GM23338 (cell line): Measurements from ENCODE around the gene UNC5B. TPM values are rescaled to one million over a fixed set of nuclear protein-coding genes. Genes with fewer than 3 reads are reported as not detected.

Experiments
- ATAC-seq: fragments of 200-7000 bp; cut with Tn5 transposase; 3 replicates; pipeline ENCODE4 v1.9.1; 2020
- DNase-seq: peaks from one replicate; pipeline ENCODE4 v3.0.0-alpha.2; 2015; ENCODE audit warnings: low spot score
- H2AFZ ChIP-seq: fragments of 200-600 bp; sonication (generic); 2 replicates; pipeline ENCODE4 v1.8.0; 2016; ENCODE audit warnings: antibody characterized with exemption, mild to moderate bottlenecking, moderate library complexity
- H3F3A ChIP-seq: fragments of 200-600 bp; sonication (generic); replicated peaks from 2 replicates; pipeline ENCODE4 v1.8.0; 2017; ENCODE audit warnings: antibody characterized with exemption, mixed run types, low read depth
- H3K27ac ChIP-seq: fragments of 200-600 bp; sonication (generic); 2 replicates; pipeline ENCODE4 v1.6.1; 2016; ENCODE audit warnings: low read depth
- H3K27me3 ChIP-seq: fragments of 200-600 bp; sonication (generic); 2 replicates; pipeline ENCODE4 v1.8.0; 2016; ENCODE audit warnings: mild to moderate bottlenecking, mixed run types, moderate library complexity; ENCODE audit not compliant: insufficient read depth
- H3K36me3 ChIP-seq: fragments of 200-600 bp; sonication (generic); 2 replicates; pipeline ENCODE4 v1.8.0; 2016; ENCODE audit warnings: mild to moderate bottlenecking; ENCODE audit not compliant: insufficient read depth
- H3K4me1 ChIP-seq: fragments of 200-600 bp; sonication (generic); 2 replicates; pipeline ENCODE4 v1.8.0; 2016; ENCODE audit warnings: mild to moderate bottlenecking, moderate library complexity; ENCODE audit not compliant: insufficient read depth
- H3K4me2 ChIP-seq: fragments of 200-600 bp; sonication (generic); 2 replicates; pipeline ENCODE4 v1.7.1; 2017; ENCODE audit warnings: mixed run types
- H3K4me3 ChIP-seq: fragments of 200-600 bp; sonication (generic); 2 replicates; pipeline ENCODE4 v1.6.1; 2016; ENCODE audit warnings: mixed run types
- H3K79me2 ChIP-seq: fragments of 200-600 bp; sonication (generic); replicated peaks from 2 replicates; pipeline ENCODE4 v1.8.0; 2017; ENCODE audit warnings: mild to moderate bottlenecking; ENCODE audit not compliant: insufficient read depth
- H3K9me2 ChIP-seq: fragments of 200-600 bp; sonication (generic); 2 replicates; pipeline ENCODE4 v1.8.0; 2017; ENCODE audit not compliant: insufficient read depth
- H4K20me1 ChIP-seq: fragments of 200-600 bp; sonication (generic); replicated peaks from 2 replicates; pipeline ENCODE4 v1.8.0; 2017; ENCODE audit warnings: mild to moderate bottlenecking; ENCODE audit not compliant: insufficient read depth
- H3K27ac Mint-ChIP-seq: 2 replicates; pipeline ENCODE4 v1.8.0; 2020; ENCODE audit warnings: inconsistent platforms, mild to moderate bottlenecking, moderate library complexity, mixed read lengths
- H3K27me3 Mint-ChIP-seq: 3 replicates; pipeline ENCODE4 v1.8.0; 2022; ENCODE audit warnings: low read depth, mild to moderate bottlenecking, moderate library complexity, mixed read lengths, inconsistent platforms; ENCODE audit not compliant: insufficient read depth, poor library complexity
- H3K36me3 Mint-ChIP-seq: 3 replicates; pipeline ENCODE4 v1.8.0; 2021; ENCODE audit warnings: low read depth, mild to moderate bottlenecking, inconsistent platforms, moderate library complexity, mixed read lengths
- H3K4me1 Mint-ChIP-seq: 3 replicates; pipeline ENCODE4 v1.8.0; 2020; ENCODE audit warnings: mild to moderate bottlenecking, inconsistent platforms, mixed read lengths
- H3K4me3 Mint-ChIP-seq: 3 replicates; pipeline ENCODE4 v1.8.0; 2021; ENCODE audit warnings: moderate library complexity, mild to moderate bottlenecking, inconsistent platforms, mixed read lengths
- H3K9me3 Mint-ChIP-seq: 3 replicates; pipeline ENCODE4 v1.8.0; 2020; ENCODE audit warnings: moderate library complexity, mild to moderate bottlenecking, inconsistent platforms, mixed read lengths
- CREB1 ChIP-seq: fragments of 250-450 bp; sonication (Bioruptor Pico); IDR thresholded peaks from 2 replicates; pipeline ENCODE4 v1.5.0; 2020; ENCODE audit warnings: low read depth, mild to moderate bottlenecking, moderate library complexity
- EZH2 ChIP-seq: fragments of 200-600 bp; sonication (generic); IDR thresholded peaks from one replicate; pipeline ENCODE4 v1.8.0; 2017; ENCODE audit warnings: antibody characterized with exemption, mild to moderate bottlenecking, low read depth; ENCODE audit not compliant: unreplicated experiment
- EZH2phosphoT487 ChIP-seq: fragments of 200-600 bp; sonication (generic); IDR thresholded peaks from one replicate; pipeline ENCODE4 v1.8.1; 2018; ENCODE audit warnings: antibody characterized with exemption; ENCODE audit not compliant: unreplicated experiment
- JUNB ChIP-seq: IDR thresholded peaks from one replicate; pipeline ENCODE4 v1.6.1; 2016; ENCODE audit warnings: antibody characterized with exemption; ENCODE audit not compliant: unreplicated experiment
- NANOG ChIP-seq: IDR thresholded peaks from 2 replicates; pipeline ENCODE4 v1.6.1; 2016; ENCODE audit warnings: antibody characterized with exemption, borderline replicate concordance
- POLR2AphosphoS5 ChIP-seq: IDR thresholded peaks from 2 replicates; pipeline ENCODE4 v1.6.1; 2016; ENCODE audit warnings: antibody characterized with exemption, low read depth
- STAT1 ChIP-seq: IDR thresholded peaks from one replicate; pipeline ENCODE4 v1.6.1; 2016; ENCODE audit warnings: antibody characterized with exemption; ENCODE audit not compliant: unreplicated experiment
- ZNF114 ChIP-seq: fragments of 250-450 bp; sonication (Bioruptor Pico); IDR thresholded peaks from 2 replicates; pipeline ENCODE4 v1.5.0; 2020; ENCODE audit warnings: mild to moderate bottlenecking, moderate library complexity
- ZNF331 ChIP-seq: fragments of 250-450 bp; sonication (Bioruptor Pico); IDR thresholded peaks from 2 replicates; pipeline ENCODE4 v1.5.0; 2020; ENCODE audit warnings: low read depth, mild to moderate bottlenecking, moderate library complexity
- polyA plus RNA-seq: library from polyadenylated mRNA; unstranded; fragments of >200 nt; fragmentation: Nextera tagmentation; extraction: Ambion mirVana; gene quantifications from 2 replicates; pipeline ENCODE4 v1.2.1, GENCODE V29; 2016
- total RNA-seq: library from RNA; depleted of rRNA; stranded (reverse); fragments of >200 nt; shearing (Covaris generic); gene quantifications from 2 replicates; pipeline ENCODE4 v1.2.3, GENCODE V29; 2014
- TF ChIP-seq, protein P1 (sequence below), 2 experiments: fragments of 200-600 bp in 1 of 2; sonication (generic) in 1 of 2; conservative IDR thresholded peaks; 2 replicates each; pipeline versions ENCODE4 v1.5.1 to v1.6.1; 2016 to 2017; ENCODE audit warnings: antibody characterized with exemption in 2 of 2, low read depth in 2 of 2, mild to moderate bottlenecking in 2 of 2, moderate library complexity in 1 of 2
- TF ChIP-seq, protein P2 (sequence below): IDR thresholded peaks from 2 replicates; pipeline ENCODE4 v1.6.1; 2016; ENCODE audit warnings: antibody characterized with exemption
- TF ChIP-seq, protein P3 (sequence below): IDR thresholded peaks from one replicate; pipeline ENCODE4 v1.6.1; 2018; ENCODE audit warnings: antibody characterized with exemption; ENCODE audit not compliant: unreplicated experiment

Gene UNC5B
- total and polyA plus RNA-seq, 2 experiments from 2014 or later = 8.0 to 31.2 TPM

DNA sequence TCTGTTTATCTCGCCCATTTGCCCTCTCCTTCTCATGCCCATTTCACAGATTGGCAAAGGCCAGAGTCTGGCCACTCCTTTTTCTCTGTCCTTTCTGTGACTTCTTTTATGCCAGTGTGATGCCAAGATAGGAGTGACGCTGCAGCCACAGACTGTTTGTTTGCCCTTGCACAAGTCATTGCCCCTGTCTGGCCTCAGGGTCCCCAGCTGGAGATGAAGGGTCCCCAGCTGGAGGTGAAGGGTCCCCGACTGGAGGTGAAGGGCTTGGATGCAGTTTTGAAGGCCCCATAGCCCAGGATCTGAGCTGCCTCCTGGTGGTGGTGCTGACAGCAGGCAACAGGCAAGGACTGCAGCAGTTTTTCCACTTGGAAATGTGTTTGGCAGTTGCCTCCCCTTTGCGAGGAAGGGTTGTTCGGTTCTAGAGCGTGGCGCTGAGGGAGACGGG lies 55.9 kb downstream of the UNC5B start:
- Histone ChIP-seq H3F3A (peaks cover 7% of the 10 kb centered on the region), H2AFZ (no peak overlapping the region), H3K36me3 (no peaks in the 10 kb centered on the region), H3K27me3 (no peaks in the 10 kb centered on the region), H3K4me2 (peak overlapping the region; percentile 68; the same call in 1 of the 2 replicates), H3K9me2 (no peaks in the 10 kb centered on the region), H4K20me1 (no peaks in the 10 kb centered on the region), H3K4me1 (peaks cover 52% of the 10 kb centered on the region), H3K4me3 (no peak overlapping the region), H3K79me2 (peaks cover 42% of the 10 kb centered on the region), H3K27ac (peak overlapping the region; percentile 96)
- H3K27me3 Mint-ChIP-seq = peaks cover 21% of the 10 kb centered on the region
- H3K36me3 Mint-ChIP-seq = no peaks in the 10 kb centered on the region
- DNase-seq (peak; percentile 64), ATAC-seq (peak; percentile 10)
- peak overlapping the region; percentile 47; the same call in 2 of the 3 replicates for H3K4me3 Mint-ChIP-seq
- TF ChIP-seq, protein P1, sequence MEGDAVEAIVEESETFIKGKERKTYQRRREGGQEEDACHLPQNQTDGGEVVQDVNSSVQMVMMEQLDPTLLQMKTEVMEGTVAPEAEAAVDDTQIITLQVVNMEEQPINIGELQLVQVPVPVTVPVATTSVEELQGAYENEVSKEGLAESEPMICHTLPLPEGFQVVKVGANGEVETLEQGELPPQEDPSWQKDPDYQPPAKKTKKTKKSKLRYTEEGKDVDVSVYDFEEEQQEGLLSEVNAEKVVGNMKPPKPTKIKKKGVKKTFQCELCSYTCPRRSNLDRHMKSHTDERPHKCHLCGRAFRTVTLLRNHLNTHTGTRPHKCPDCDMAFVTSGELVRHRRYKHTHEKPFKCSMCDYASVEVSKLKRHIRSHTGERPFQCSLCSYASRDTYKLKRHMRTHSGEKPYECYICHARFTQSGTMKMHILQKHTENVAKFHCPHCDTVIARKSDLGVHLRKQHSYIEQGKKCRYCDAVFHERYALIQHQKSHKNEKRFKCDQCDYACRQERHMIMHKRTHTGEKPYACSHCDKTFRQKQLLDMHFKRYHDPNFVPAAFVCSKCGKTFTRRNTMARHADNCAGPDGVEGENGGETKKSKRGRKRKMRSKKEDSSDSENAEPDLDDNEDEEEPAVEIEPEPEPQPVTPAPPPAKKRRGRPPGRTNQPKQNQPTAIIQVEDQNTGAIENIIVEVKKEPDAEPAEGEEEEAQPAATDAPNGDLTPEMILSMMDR (conservative IDR thresholded peaks at IDR 0.05; ENCODE audit: low read depth in 2 of 2) = peak; percentile 56 to 77
- TF ChIP-seq CREB1 (CRISPR knock-in tag) (no peak), ZNF331 (CRISPR knock-in tag) (no peak), JUNB (no peak), NANOG (no peak), EZH2phosphoT487 (no peak), EZH2 (no peak)
- no peaks in the 10 kb centered on the region; the same call in 2 of the 3 replicates for H3K9me3 Mint-ChIP-seq
- peak overlapping the region; percentile 90 for H3K27ac Mint-ChIP-seq
- H3K4me1 Mint-ChIP-seq = peaks cover 81% of the 10 kb centered on the region

DNA sequence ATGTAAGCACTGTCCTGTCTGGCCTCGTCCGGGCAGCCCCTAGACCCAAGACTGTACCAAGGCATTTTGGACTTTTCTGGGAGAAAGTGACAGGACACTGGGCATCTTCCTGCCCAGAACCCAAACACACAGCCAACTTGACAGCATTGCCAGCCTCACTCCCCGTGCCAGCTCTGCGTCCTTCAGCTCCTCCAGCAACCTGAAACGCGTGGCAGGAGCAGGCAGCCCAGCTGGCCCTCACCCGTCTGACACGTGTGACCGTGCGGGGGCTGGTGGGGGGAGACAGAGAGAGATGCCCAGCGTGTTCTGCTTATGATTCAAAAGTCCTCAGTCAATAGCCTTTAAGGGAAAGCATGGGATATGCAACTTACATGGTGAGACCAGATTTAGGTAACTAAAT lies 56.4 kb downstream of the UNC5B start:
- no peak for DNase-seq
- Mint-ChIP-seq H3K4me1 (peaks cover 76% of the 10 kb centered on the region), H3K27ac (peak overlapping the region; percentile 90), H3K36me3 (no peaks in the 10 kb centered on the region), H3K9me3 (no peaks in the 10 kb centered on the region; the same call in 2 of the 3 replicates), H3K4me3 (no peak overlapping the region; the same call in 2 of the 3 replicates), H3K27me3 (peaks cover 20% of the 10 kb centered on the region)
- Histone ChIP-seq H3K27me3 (no peaks in the 10 kb centered on the region), H3K9me2 (no peaks in the 10 kb centered on the region), H3K27ac (peak overlapping the region; percentile 96), H3K36me3 (no peaks in the 10 kb centered on the region), H2AFZ (no peak overlapping the region), H3K79me2 (peaks cover 44% of the 10 kb centered on the region), H3K4me3 (no peak overlapping the region), H3K4me2 (peak overlapping the region; percentile 68), H3K4me1 (peaks cover 47% of the 10 kb centered on the region), H4K20me1 (no peaks in the 10 kb centered on the region), H3F3A (peaks cover 7% of the 10 kb centered on the region)
- ATAC-seq = no peak
- no peak for TF ChIP-seq EZH2
- TF ChIP-seq POLR2AphosphoS5 = no peak
- TF ChIP-seq ZNF114 (CRISPR knock-in tag) = no peak
- TF ChIP-seq, protein P2, sequence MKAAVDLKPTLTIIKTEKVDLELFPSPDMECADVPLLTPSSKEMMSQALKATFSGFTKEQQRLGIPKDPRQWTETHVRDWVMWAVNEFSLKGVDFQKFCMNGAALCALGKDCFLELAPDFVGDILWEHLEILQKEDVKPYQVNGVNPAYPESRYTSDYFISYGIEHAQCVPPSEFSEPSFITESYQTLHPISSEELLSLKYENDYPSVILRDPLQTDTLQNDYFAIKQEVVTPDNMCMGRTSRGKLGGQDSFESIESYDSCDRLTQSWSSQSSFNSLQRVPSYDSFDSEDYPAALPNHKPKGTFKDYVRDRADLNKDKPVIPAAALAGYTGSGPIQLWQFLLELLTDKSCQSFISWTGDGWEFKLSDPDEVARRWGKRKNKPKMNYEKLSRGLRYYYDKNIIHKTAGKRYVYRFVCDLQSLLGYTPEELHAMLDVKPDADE = no peak
- TF ChIP-seq EZH2phosphoT487 = no peak
- TF ChIP-seq, protein P3, sequence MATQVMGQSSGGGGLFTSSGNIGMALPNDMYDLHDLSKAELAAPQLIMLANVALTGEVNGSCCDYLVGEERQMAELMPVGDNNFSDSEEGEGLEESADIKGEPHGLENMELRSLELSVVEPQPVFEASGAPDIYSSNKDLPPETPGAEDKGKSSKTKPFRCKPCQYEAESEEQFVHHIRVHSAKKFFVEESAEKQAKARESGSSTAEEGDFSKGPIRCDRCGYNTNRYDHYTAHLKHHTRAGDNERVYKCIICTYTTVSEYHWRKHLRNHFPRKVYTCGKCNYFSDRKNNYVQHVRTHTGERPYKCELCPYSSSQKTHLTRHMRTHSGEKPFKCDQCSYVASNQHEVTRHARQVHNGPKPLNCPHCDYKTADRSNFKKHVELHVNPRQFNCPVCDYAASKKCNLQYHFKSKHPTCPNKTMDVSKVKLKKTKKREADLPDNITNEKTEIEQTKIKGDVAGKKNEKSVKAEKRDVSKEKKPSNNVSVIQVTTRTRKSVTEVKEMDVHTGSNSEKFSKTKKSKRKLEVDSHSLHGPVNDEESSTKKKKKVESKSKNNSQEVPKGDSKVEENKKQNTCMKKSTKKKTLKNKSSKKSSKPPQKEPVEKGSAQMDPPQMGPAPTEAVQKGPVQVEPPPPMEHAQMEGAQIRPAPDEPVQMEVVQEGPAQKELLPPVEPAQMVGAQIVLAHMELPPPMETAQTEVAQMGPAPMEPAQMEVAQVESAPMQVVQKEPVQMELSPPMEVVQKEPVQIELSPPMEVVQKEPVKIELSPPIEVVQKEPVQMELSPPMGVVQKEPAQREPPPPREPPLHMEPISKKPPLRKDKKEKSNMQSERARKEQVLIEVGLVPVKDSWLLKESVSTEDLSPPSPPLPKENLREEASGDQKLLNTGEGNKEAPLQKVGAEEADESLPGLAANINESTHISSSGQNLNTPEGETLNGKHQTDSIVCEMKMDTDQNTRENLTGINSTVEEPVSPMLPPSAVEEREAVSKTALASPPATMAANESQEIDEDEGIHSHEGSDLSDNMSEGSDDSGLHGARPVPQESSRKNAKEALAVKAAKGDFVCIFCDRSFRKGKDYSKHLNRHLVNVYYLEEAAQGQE = no peak
- TF ChIP-seq, protein P1 (conservative IDR thresholded peaks at IDR 0.05; ENCODE audit: low read depth in 2 of 2) = no peak
- TF ChIP-seq CREB1 (CRISPR knock-in tag) = no peak
- TF ChIP-seq NANOG = no peak
- no peak for TF ChIP-seq STAT1
